Measurements from ENCODE around the gene AKT3.
"Not testable (repeated sequence)": the region's sequence is repeated elsewhere in the genome, so short reads cannot be mapped to it uniquely, and the experiment has no call there.

AKT3 gene

DNA sequence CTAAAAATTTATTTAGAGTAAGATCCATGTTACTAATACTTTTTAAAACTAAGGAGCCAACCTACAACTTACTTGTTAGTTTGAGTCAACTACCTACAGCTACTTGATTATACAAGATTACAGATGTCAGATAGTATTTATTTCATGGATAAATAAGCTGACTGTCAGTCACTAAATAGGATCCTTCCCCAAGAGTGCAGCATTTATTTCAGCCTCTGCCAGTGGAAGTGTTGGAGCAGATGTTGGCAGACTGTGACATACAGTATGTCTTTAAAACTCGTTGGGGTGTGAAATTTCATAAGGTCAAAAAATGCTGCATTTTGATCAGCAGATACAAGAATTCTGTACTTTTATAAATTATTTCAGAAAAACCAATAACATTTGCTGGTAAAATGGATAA, 156.2 kb downstream of the AKT3 start:
- DNase-seq (ENCODE audit: low spot score): no peak

GRCh38 chr1:243686159-243686558, 163.9 kb downstream of the AKT3 start:
- DNase-seq (ENCODE audit: low spot score): no peak

DNA sequence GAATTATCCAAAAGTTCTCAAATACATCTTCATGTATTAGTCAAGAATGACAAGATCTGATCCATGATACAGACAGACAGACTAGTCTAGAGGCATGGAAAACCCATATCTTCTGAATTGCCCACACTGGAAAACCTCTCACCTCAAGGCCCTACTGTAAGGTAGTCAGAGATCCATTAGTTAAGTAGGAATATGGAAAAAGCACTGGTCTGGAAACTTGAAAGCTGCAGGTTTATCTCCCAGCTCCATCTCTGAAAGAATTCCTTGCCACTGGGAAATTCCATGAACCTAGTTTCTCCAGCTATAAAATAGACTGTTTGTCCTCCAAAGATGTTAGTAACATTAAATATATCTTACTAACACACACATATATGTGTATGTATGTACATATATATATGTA, 169.2 kb downstream of the AKT3 start:
- no peak for DNase-seq (ENCODE audit: low spot score)

DNA sequence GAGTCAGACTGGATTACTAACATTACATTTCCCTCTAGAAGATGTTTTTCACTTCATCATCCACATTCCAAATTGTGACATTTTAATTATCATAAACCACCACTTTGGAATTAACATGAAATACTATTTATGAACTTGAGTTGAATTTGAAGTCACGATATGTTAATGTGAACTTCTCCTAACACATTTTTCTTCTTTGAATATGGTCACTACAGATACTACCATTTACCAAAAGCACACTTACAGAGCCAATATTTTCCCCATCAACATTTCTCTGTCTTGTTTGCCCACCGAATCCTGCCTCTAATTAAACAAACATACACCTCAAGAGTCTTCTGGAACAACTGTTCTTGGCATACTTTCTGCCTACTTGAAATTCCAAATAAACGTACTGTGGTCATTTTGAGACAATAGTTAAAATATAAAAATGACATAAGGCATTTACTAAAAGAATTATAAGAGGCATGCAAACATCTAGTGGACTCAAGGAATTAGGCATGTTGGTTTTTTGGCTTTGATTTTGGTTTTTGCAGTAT, 177.4 kb downstream of the AKT3 start:
- no peak for DNase-seq (ENCODE audit: low spot score)

- no peak for DNase-seq (ENCODE audit: low spot score)
These were observed 182.5 kb downstream of the AKT3 start for GRCh38 chr1:243667591-243667990.

DNA sequence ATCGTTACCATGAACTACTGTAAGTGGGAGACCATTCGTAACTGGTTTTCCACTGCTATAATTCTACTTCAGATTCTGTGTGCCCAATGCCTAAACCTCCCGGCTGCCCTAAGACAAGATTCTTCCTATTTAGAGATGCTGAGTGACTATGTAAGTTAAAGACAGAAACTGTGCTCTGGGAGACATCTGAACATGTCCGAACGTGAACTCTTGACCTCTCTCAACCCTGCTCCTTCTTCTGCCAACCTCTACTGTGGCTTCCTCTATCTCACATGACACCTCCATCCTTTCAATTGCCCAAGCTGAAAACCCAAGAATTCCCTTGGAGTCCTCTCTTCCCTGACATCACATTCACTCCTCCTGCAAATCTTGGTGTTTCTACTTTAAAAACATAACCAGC, 182.9 kb downstream of the AKT3 start:
- DNase-seq (ENCODE audit: low spot score): no peak

GRCh38 chr1:243663651-243664050, 186.4 kb downstream of the AKT3 start:
- no peak for DNase-seq (ENCODE audit: low spot score)

DNA sequence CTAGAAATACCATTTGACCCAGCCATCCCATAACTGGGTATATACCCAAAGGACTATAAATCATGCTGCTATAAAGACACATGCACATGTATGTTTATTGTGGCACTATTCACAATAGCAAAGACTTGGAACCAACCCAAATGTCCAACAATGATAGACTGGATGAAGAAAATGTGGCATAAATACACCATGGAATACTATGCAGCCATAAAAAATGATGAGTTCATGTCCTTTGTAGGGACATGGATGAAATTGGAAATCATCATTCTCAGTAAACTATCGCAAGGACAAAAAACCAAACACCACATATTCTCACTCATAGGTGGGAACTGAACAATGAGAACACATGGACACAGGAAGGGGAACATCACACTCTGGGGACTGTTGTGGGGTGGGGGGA, 187.9 kb downstream of the AKT3 start:
- not testable (repeated sequence) for DNase-seq (ENCODE audit: low spot score)

DNA sequence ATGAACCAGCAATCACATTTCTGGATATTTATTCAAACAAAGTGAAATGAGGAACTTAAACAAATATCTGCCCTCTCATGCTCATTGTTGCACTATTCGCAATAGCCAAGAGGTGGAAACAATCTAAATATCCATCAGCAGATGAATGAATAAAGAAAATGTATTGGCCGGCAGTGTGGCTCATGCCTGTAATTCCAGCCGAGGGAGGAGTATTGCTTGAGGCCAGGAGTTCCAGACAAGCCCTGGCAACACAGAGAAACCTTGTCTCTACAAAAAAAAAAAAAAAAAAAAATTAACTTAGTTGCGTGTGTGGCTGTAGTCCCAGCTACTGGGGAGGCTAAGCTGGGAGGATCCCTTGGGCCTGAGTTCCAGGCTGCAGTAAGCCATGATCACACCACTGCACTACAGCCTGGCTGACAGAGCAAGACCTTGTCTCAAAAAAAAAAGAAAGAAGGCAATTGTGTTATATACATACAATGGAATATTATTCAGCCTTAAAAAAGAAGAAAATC, 191.4 kb downstream of the AKT3 start:
- no peak for DNase-seq (ENCODE audit: low spot score)

DNA sequence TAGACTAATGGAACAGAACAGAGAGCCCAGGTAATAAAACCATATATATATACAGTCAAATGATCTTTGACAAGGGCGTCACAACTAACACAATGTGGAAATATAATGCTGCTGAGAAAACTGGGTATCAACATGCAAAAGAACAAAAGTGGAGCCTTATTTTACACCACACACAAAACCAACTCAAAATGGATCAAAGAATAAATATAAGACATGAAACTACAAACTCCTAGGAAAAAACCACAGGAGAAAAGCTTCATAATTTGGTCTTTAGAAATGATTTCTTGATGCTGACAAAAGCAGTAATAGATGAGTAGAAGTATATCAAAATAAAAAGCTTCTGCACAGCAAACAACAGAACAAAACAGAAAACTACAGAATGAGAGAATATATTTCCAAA, 192.2 kb downstream of the AKT3 start:
- no peak for DNase-seq (ENCODE audit: low spot score)

- not testable (repeated sequence) for DNase-seq (ENCODE audit: low spot score)
These were observed 200.5 kb downstream of the AKT3 start for GRCh38 chr1:243649530-243649929.

DNA sequence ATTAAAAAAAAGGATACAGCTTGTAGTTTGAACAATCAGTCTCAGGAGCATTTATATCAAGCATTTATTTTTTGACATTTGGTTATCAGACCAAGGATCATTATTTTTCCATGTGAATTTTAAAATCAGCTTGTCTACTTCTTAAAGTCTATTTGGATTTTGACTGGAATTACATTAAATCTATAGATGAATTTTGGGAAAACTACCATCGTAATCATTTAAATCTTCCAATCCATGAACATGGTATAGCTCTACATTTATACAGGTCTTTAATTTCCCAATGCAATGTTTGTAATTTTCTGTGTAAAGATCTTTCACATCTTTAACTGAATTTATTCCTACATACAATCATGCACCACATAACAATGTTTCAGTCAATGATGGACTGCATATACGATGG, 203.2 kb downstream of the AKT3 start:
- DNase-seq (ENCODE audit: low spot score): no peak

DNA sequence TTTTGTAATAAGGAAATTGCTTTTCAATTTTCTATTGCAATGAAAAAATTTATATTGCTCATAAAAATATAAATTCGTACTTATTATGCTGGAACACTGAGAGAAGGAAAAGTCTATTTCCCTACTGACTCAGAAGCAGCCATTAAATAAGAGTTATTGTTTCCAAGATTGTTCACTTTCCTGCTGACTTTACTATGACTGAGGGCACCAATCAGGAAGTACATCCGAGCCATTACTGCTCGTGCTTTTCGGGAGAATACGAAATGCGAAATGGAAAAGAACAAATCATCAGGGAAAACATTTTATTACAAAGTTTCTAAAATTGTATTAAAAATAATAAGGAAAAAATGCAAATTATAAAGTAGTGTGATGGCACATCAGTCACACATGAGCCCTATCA, 204.8 kb downstream of the AKT3 start:
- no peak for DNase-seq (ENCODE audit: low spot score)

DNA sequence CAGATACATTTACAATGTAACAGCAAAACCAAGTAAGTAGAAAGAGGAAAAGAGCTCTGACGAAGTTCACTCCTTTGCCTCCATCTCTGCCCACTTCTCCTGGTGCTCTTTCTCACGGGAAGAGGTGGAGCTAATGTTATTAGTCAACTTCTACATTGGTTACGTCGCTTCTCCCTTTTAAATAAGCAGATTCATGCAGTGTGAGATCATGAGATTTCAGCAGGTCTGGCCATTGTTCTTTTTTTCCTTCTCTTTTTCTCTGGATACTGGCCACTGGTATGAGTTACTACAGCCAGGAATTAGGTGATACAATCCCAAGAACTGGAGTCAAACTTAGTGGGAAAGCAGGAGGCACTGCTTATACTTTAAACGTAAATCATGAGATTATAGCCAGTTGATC, 207.1 kb downstream of the AKT3 start:
- DNase-seq (ENCODE audit: low spot score): no peak

DNA sequence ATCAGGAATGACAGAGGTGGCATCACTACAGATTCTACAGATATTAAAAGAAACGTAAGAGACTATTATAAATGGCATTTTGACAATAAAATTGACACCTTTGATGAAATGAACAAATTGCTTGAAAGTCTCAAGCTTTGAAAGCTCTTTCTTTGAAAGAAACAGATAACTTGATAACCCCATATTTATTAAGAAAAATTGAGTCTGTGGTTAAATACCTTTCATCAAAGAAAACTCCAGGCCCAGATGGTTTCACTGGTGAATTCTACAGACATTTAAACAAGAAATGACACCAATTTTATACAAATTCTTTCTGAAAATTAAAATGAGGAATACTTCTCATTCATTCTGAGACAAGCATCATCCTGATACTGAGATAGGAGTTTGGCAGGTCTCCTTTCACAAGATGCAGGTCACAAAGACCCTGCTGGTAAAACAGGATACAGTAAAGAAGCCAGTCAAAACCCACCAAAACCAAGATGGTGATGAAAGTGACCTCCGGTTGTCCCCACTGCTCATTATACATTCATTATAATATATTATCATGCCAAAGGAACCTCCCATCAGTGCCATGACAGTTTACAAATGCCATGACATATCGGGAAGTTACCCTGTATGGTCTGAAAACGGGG, 210.9 kb downstream of the AKT3 start:
- no peak for DNase-seq (ENCODE audit: low spot score)

GRCh38 chr1:243638186-243638585, 211.9 kb downstream of the AKT3 start:
- DNase-seq (ENCODE audit: low spot score): no peak

- no peak for DNase-seq (ENCODE audit: low spot score)
These were observed 221.6 kb downstream of the AKT3 start for GRCh38 chr1:243628476-243628907.

DNA sequence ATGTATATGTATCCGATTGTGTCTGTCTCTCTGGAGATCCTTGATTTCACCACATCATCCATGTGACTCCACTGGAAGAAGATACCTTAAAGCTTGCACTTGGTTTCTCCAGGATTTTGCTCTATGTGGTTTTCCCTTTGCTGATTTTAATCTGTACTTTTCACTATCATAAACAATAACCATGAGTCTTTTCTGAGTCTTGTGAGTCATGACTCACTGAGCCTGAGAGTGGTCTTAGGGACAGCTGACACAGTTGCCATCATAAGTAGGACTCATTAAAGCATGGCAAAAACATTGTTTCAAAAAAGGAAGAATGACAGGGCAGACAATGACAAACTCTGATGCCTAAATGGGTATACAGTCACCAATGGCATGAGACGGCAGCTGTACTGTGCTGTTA, 226.2 kb downstream of the AKT3 start:
- DNase-seq (ENCODE audit: low spot score): no peak

- DNase-seq (ENCODE audit: low spot score): no peak
These were observed 228.1 kb downstream of the AKT3 start for GRCh38 chr1:243621973-243622372.

GRCh38 chr1:243620096-243620495, 229.9 kb downstream of the AKT3 start:
- DNase-seq (ENCODE audit: low spot score): no peak

- DNase-seq (ENCODE audit: low spot score): no peak
These were observed 240.3 kb downstream of the AKT3 start for GRCh38 chr1:243609698-243610097.

DNA sequence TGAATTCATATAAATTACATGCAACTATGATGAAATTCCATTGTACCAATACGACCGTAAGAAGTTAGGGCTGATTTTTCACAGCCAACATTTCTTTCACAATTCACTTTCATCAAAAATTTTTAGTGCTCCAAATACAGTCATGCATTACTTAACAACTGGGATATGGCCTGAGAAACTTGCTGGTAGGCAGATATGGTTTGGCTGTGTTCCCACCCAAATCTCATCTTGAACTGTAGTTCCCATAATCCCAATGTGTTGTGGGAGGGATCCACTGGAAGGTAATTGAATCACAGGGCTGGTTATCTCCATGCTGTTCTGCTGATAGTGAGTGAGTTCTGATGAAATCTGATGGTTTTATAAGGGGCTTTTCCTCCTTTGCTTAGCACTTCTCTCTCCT, 244.4 kb downstream of the AKT3 start:
- no peak for DNase-seq (ENCODE audit: low spot score)

GRCh38 chr1:243601720-243602119, 248.3 kb downstream of the AKT3 start:
- DNase-seq (ENCODE audit: low spot score): no peak

DNA sequence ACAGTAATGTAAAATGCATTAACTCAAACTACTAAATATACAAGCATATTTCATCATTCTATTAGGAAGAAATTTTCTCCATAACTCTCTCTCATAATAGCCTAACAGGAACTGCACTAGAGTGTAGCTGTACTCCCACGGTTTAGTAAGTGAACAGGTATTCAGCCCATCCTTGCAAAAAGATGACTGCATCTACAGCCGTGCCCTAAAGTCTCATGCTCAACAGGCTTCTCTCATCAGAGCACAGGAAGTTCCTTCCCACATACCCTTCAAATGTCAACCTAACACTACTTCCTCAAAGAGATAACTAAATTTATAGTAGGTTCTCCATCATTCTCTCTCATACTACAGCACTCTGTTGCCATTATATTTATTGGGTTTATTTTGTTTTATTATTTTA, 251.6 kb downstream of the AKT3 start:
- no peak for DNase-seq (ENCODE audit: low spot score)
